A549 (cell line): ENCODE measurements around the gene C11orf87. TPM values are rescaled to one million over a fixed set of nuclear protein-coding genes. Genes with fewer than 3 reads are reported as not detected.

Experiments used
- ATAC-seq, 2 experiments: fragments of 200-7000 bp in 1 of 2; fragments of >200 bp in 1 of 2; cut with Nextera tagmentation in 1 of 2; cut with Tn5 transposase in 1 of 2; 3 replicates each; pipeline versions ENCODE4 v1.8.0 to v1.9.1; 2018 to 2020; ENCODE audit warnings: mild to moderate bottlenecking in 1 of 2, moderate library complexity in 1 of 2
- CTCF ChIA-PET: fragments of 300-600 bp; sonication (Branson Sonifier 250); formaldehyde crosslinking; extraction: SDS; loops from one replicate; lab custom pipeline; 2021; ENCODE audit warnings: antibody characterized with exemption, inconsistent platforms; lab: Yijun Ruan, JAX
- POLR2A ChIA-PET: fragments of 350-600 bp; formaldehyde crosslinking; extraction: SDS; loops from one replicate; lab custom pipeline; 2021; ENCODE audit warnings: antibody characterized with exemption, inconsistent platforms; lab: Yijun Ruan, JAX
- DNase-seq, 2 experiments: peaks; one replicate each; pipeline versions ENCODE4 v3.0.0 to v3.0.0-alpha.2; 2011 to 2016; ENCODE audit warnings: low read depth in 1 of 2, low spot score in 1 of 2
- FAIRE-seq: peaks from 2 replicates; lab custom pipeline; 2011; peaks lifted over from hg19 to GRCh38; lab: Jason Lieb, UNC
- H3K27ac ChIP-seq, 2 experiments: fragments of >200 bp; sonication (Bioruptor Twin); formaldehyde crosslinking; 3 replicates each; pipeline ENCODE4 v1.5.1; 2016 to 2017
- H3K4me1 ChIP-seq: fragments of >200 bp; sonication (Bioruptor Twin); formaldehyde crosslinking; 3 replicates; pipeline ENCODE4 v1.6.1; 2016
- H3K4me2 ChIP-seq: fragments of >200 bp; sonication (Bioruptor Twin); formaldehyde crosslinking; 3 replicates; pipeline ENCODE4 v1.6.1; 2016
- H3K4me3 ChIP-seq: fragments of >200 bp; sonication (Bioruptor Twin); formaldehyde crosslinking; 3 replicates; pipeline ENCODE4 v1.5.1; 2016
- H3K9me3 ChIP-seq: fragments of >200 bp; sonication (Bioruptor Twin); formaldehyde crosslinking; 3 replicates; pipeline ENCODE4 v1.6.1; 2016
- CTCF ChIP-seq: fragments of >200 bp; sonication (Bioruptor Twin); formaldehyde crosslinking; IDR thresholded peaks from 3 replicates; pipeline ENCODE4 v1.5.1; 2016
- ELK1 ChIP-seq: fragments of 150-350 bp; IDR thresholded peaks from 2 replicates; pipeline ENCODE4 v1.6.1; 2014; ENCODE audit warnings: low read depth, mild to moderate bottlenecking, low read length
- EP300 ChIP-seq, 2 experiments: fragments of >200 bp; sonication (Bioruptor Twin); formaldehyde crosslinking; IDR thresholded peaks; 2 replicates in 1 of 2; 3 replicates in 1 of 2; pipeline ENCODE4 v1.6.1; 2016 to 2017
- FOXS1 ChIP-seq: fragments of 250-450 bp; sonication (Bioruptor Pico); IDR thresholded peaks from 2 replicates; pipeline ENCODE4 v1.5.0; 2020; ENCODE audit warnings: mild to moderate bottlenecking, moderate library complexity
- HDAC2 ChIP-seq: fragments of 200-600 bp; sonication (generic); IDR thresholded peaks from 2 replicates; pipeline ENCODE4 v1.6.1; 2016
- KDM5A ChIP-seq: fragments of 200-600 bp; sonication (generic); IDR thresholded peaks from 2 replicates; pipeline ENCODE4 v1.6.1; 2016; ENCODE audit warnings: antibody characterized with exemption, mild to moderate bottlenecking
- MAFK ChIP-seq: fragments of 450-650 bp; IDR thresholded peaks from 2 replicates; pipeline ENCODE4 v1.6.1; 2014; ENCODE audit not compliant: partially characterized antibody
- MAZ ChIP-seq: fragments of 150-350 bp; IDR thresholded peaks from 2 replicates; pipeline ENCODE4 v1.6.1; 2014; ENCODE audit warnings: antibody characterized with exemption, low read depth, low read length, borderline replicate concordance
- MYC ChIP-seq: IDR thresholded peaks from 2 replicates; pipeline ENCODE4 v1.6.1; 2012; ENCODE audit warnings: mild to moderate bottlenecking, inconsistent platforms, low read length, improper control_type of control experiment, borderline replicate concordance
- POLR2A ChIP-seq: IDR thresholded peaks from 2 replicates; pipeline ENCODE4 v1.6.1; 2012; ENCODE audit warnings: mild to moderate bottlenecking, low read length
- POLR2AphosphoS2 ChIP-seq: conservative IDR thresholded peaks from 2 replicates; pipeline ENCODE4 v1.6.1; 2012; ENCODE audit warnings: low read length, improper control_type of control experiment, inconsistent platforms
- RAD21 ChIP-seq, 2 experiments: fragments of >200 bp in 1 of 2; sonication (Bioruptor Twin) in 1 of 2; formaldehyde crosslinking in 1 of 2; IDR thresholded peaks in 1 of 2; conservative IDR thresholded peaks in 1 of 2; 2 replicates in 1 of 2; 3 replicates in 1 of 2; pipeline ENCODE4 v1.6.1; 2012 to 2018; ENCODE audit warnings: inconsistent platforms in 1 of 2
- RARB ChIP-seq: fragments of 250-450 bp; sonication (Bioruptor Pico); IDR thresholded peaks from 2 replicates; pipeline ENCODE4 v1.8.0; 2021; ENCODE audit warnings: mild to moderate bottlenecking, moderate library complexity
- RCOR1 ChIP-seq: fragments of 150-350 bp; IDR thresholded peaks from 2 replicates; pipeline ENCODE4 v1.6.1; 2014; ENCODE audit warnings: antibody characterized with exemption, low read length, low read depth
- RFX5 ChIP-seq: fragments of 450-650 bp; IDR thresholded peaks from 2 replicates; pipeline ENCODE4 v1.7.1; 2014; ENCODE audit warnings: antibody characterized with exemption, mild to moderate bottlenecking, moderate library complexity
- RNF2 ChIP-seq: fragments of 200-600 bp; sonication (generic); IDR thresholded peaks from 2 replicates; pipeline ENCODE4 v1.6.1; 2016; ENCODE audit warnings: low read depth, mild to moderate bottlenecking, antibody characterized with exemption, moderate library complexity, borderline replicate concordance
- TP53 ChIP-seq: fragments of 250-450 bp; sonication (Bioruptor Pico); IDR thresholded peaks from 2 replicates; pipeline ENCODE4 v1.5.0; 2021; ENCODE audit warnings: mild to moderate bottlenecking, moderate library complexity
- ZC3H11A ChIP-seq: fragments of 450-650 bp; IDR thresholded peaks from 2 replicates; pipeline ENCODE4 v1.6.1; 2014; ENCODE audit warnings: antibody characterized with exemption, mild to moderate bottlenecking
- ZFP36 ChIP-seq: fragments of 450-650 bp; IDR thresholded peaks from 2 replicates; pipeline ENCODE4 v1.6.1; 2014; ENCODE audit warnings: borderline replicate concordance; ENCODE audit not compliant: partially characterized antibody
- WGBS: methylation state at CpG from one replicate; pipeline ENCODE4 v1.1.6; 2017; ENCODE audit errors: missing lambda C conversion rate; 5-methylcytosine and 5-hydroxymethylcytosine counted together
- polyA plus RNA-seq, 4 experiments: library from polyadenylated mRNA; depleted of rRNA in 3 of 4; stranded (reverse); fragments of >200 nt; fragmentation: RNase III in 1 of 4; extraction: RNeasy Plus Mini Kit Qiagen cat#74134 plus additional on column Dnase treatment in 1 of 4; gene quantifications; 2 replicates in 3 of 4; 3 replicates in 1 of 4; pipeline ENCODE4 v1.2.3, GENCODE V29; 2011 to 2017
- TF ChIP-seq, protein P1 (sequence below): IDR thresholded peaks from 2 replicates; pipeline ENCODE4 v1.6.1; 2012

Gene C11orf87
- polyA plus RNA-seq, 2 of the 4 experiments (the other 2 are of a cell fraction): 0.04 TPM; not detected in 1

DNA sequence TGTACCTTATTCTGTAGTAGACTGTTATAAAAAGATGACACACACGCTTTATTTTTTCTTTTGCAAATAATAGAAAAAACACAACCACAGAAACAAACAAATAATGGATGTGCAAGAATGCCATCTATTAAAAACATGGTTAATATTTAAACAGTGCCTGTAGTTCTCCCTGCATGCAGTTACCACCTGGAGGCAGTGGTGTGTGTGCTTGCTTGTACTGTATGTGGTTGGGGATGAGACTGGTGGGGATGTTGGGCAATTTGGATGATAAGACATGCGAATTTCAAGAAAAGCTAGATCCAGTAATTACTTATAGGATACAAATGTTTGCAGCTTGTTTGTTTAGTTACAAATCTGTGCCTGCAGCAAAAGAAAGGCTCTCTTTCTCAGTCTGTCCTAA lies 3.6 kb downstream of the C11orf87 start (continued):
- no peak for TF ChIP-seq POLR2AphosphoS2
- no peak for TF ChIP-seq EP300 (IDR thresholded peaks at IDR 0.05)
- TF ChIP-seq, all 56 proteins: peak for 0

GRCh38 chr11:109426442-109427240 lies 4.7 kb downstream of the C11orf87 start:
- Histone ChIP-seq H3K4me2 (no peak overlapping the region), H3K4me1 (peaks cover 4% of the 10 kb centered on the region; the same call in 1 of the 3 replicates), H3K4me3 (no peak overlapping the region), H3K9me3 (no peaks in the 10 kb centered on the region), H3K27ac (no peak overlapping the region)
- FAIRE-seq (no peak), ATAC-seq (peak in 1 of 2 experiments; percentile 52; a peak in 2 of 6 replicates), DNase-seq (peak in 1 of 2 experiments; percentile 2)
- 29% methylated on average over 4 of the region's 4 CpGs for WGBS
- TF ChIP-seq TP53 (CRISPR knock-in tag) (no peak), MAZ (no peak), ZFP36 (no peak), POLR2A (no peak), RAD21 (conservative IDR thresholded peaks at IDR 0.05 in 1 of 2, IDR thresholded peaks at IDR 0.05 in 1 of 2) (no peak), CTCF (no peak), RCOR1 (no peak), RNF2 (no peak), KDM5A (no peak), ELK1 (no peak), MAFK (no peak), RFX5 (no peak), ZC3H11A (no peak), FOXS1 (CRISPR knock-in tag) (no peak), HDAC2 (no peak)
- TF ChIP-seq, protein P1, sequence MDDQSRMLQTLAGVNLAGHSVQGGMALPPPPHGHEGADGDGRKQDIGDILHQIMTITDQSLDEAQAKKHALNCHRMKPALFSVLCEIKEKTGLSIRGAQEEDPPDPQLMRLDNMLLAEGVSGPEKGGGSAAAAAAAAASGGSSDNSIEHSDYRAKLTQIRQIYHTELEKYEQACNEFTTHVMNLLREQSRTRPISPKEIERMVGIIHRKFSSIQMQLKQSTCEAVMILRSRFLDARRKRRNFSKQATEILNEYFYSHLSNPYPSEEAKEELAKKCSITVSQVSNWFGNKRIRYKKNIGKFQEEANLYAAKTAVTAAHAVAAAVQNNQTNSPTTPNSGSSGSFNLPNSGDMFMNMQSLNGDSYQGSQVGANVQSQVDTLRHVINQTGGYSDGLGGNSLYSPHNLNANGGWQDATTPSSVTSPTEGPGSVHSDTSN: no peak
- POLR2A ChIA-PET: no interaction called here
- CTCF ChIA-PET: interaction anchor here (1.2 to 1.6 kb wide), 4 partner anchors 10 to 270 kb away, joined by 3 to 6 read pairs (median 3); no protein-coding TSS in a partner anchor

DNA sequence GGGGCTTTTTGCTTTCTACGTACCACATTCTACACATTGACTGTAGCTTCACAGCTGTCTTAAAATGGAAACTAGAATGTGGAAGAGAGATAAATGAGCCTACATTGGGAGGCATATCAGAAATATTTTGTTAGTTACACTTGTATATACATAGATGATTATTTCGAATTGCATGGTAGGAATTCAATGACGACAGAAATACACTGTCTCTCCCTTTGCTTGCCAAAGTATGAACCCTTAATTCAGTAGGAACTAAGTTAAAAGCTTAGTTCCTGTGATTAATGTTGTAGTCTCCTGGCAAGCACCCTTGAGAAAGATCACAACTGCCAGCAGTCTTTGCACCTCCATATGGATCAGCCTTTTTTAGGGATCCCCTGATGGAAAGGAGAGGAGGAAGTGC lies 10.1 kb downstream of the C11orf87 start:
- no peak for TF ChIP-seq MYC
- TF ChIP-seq RARB (CRISPR knock-in tag): no peak
- no peak for DNase-seq
- no peaks in the 10 kb centered on the region for H3K4me1 ChIP-seq
- no peak overlapping the region for H3K4me3 ChIP-seq
- ChIA-PET CTCF (interaction anchor here (0.6 kb wide), 1 partner anchor 1192 kb away, joined by 3 read pairs; no protein-coding TSS in a partner anchor), POLR2A (no interaction called here)
- WGBS: 11% methylated on average over 3 of the region's 3 CpGs
- H3K27ac ChIP-seq: no peak overlapping the region
- ATAC-seq: no peak
- no peak for FAIRE-seq
- no peak overlapping the region for H3K4me2 ChIP-seq
- no peaks in the 10 kb centered on the region for H3K9me3 ChIP-seq
